Measurements from ENCODE around the gene SPEM1.

Gene SPEM1

GRCh38 chr17:7426896-7427489, 6.9 kb downstream of the SPEM1 start:
- no peak overlapping the region for H3K4me3 ChIP-seq (replicated peaks; ENCODE audit: low read depth, low read length)
- DNase-seq (ENCODE audit: low read depth) = no peak
- TF ChIP-seq, protein P1, sequence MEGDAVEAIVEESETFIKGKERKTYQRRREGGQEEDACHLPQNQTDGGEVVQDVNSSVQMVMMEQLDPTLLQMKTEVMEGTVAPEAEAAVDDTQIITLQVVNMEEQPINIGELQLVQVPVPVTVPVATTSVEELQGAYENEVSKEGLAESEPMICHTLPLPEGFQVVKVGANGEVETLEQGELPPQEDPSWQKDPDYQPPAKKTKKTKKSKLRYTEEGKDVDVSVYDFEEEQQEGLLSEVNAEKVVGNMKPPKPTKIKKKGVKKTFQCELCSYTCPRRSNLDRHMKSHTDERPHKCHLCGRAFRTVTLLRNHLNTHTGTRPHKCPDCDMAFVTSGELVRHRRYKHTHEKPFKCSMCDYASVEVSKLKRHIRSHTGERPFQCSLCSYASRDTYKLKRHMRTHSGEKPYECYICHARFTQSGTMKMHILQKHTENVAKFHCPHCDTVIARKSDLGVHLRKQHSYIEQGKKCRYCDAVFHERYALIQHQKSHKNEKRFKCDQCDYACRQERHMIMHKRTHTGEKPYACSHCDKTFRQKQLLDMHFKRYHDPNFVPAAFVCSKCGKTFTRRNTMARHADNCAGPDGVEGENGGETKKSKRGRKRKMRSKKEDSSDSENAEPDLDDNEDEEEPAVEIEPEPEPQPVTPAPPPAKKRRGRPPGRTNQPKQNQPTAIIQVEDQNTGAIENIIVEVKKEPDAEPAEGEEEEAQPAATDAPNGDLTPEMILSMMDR (IDR thresholded peaks at IDR 0.05; ENCODE audit: low read length, missing control alignments) = no peak

DNA sequence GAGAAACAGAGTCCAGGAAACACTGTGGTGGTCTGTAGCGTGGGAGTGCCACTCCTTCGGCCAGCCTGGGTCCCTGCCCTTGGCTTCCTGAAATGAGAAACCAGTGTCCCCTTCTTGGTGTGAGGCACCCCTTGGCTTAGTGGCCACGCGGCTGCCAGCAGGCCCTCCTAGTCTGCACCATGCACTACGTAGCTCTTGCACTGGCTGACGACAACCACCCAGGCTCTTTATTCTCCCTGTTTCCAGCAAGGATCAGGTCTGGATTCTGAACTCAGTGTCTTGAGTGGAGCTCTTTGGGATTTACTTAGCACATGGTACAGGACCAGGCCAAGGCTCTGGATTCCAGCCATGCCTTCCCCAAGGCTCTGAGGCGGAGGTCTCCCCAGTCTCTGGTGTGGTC, 7.4 kb downstream of the SPEM1 start:
- DNase-seq (ENCODE audit: low read depth) = no peak
- TF ChIP-seq, protein P1 (IDR thresholded peaks at IDR 0.05; ENCODE audit: low read length, missing control alignments) = no peak
- H3K4me3 ChIP-seq (replicated peaks; ENCODE audit: low read depth, low read length) = no peak overlapping the region

DNA sequence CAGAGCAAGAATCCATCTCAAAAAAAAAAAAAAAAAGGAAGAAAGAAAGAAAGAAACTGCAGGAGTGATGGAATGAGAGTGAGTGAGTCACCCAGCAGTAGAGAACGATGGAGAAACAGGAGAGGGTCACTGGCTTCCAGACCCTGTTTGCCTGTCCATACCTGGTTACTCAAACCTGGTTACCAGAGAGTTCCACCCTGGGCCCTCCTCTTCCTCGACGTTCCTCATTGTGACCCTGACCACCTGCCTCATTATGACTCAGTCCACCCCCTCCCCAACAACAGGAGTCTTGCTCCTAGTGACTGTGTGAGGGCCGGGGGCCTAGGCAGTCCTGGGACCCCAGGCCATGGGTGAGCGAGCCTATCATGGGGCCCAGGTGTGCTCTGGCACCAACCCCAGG, 8.4 kb downstream of the SPEM1 start, which contains the start of gene SPEM3:
Gene SPEM3 (plus strand): TSS at position 301 of the 400 bp plus-strand sequence. CDS start 46 bp downstream, at position 347.
- H3K4me3 ChIP-seq (replicated peaks; ENCODE audit: low read depth, low read length) = no peak within 1 kb of the TSS
- DNase-seq (ENCODE audit: low read depth) = no peak
- TF ChIP-seq, protein P1 (IDR thresholded peaks at IDR 0.05; ENCODE audit: low read length, missing control alignments) = no peak

DNA sequence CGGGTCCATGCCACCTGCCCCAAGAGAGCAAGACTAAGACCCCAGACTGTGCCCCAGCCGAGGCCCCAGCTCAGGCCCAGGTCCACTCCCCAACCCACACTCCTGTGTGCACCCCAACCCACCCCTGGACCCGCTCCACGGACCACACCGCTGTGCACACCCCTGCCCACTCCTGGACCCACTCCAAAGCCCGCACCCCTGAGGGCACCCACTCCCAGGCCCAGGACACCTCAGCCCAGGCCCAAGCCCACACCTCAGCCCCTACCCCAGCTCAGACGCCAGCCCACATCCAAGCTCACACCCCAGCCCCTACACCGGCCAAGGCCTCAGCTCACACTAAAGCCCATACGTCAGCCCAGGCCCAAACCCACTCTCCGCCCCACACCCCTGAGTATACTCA, 9.6 kb downstream of the SPEM1 start:
- no peak for DNase-seq (ENCODE audit: low read depth)
- H3K4me3 ChIP-seq (replicated peaks; ENCODE audit: low read depth, low read length) = no peak overlapping the region
- TF ChIP-seq, protein P1 (IDR thresholded peaks at IDR 0.05; ENCODE audit: low read length, missing control alignments) = no peak

GRCh38 chr17:7431231-7431630, 11.1 kb downstream of the SPEM1 start:
- DNase-seq (ENCODE audit: low read depth) = no peak
- H3K4me3 ChIP-seq (replicated peaks; ENCODE audit: low read depth, low read length) = no peak overlapping the region
- TF ChIP-seq, protein P1 (IDR thresholded peaks at IDR 0.05; ENCODE audit: low read length, missing control alignments) = no peak

DNA sequence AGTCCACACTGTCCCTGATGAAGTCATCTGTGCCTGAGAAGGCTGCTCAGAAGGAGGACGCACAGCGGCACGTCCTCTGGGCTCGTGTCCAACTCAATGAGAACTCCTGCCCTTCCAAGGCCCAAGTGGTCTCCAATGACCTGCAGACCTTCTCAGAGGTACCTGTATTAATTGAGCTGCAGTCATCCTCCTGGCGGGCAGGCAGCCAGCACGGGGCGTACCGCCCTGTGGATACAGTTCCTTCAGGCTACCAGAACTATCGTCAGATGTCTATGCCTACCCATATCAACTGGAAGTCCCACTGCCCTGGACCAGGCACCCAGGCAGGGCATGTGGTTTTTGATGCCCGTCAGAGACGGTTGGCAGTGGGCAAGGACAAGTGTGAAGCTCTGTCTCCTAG, 12.2 kb downstream of the SPEM1 start:
- TF ChIP-seq, protein P1 (IDR thresholded peaks at IDR 0.05; ENCODE audit: low read length, missing control alignments) = no peak
- DNase-seq (ENCODE audit: low read depth) = no peak
- no peak overlapping the region for H3K4me3 ChIP-seq (replicated peaks; ENCODE audit: low read depth, low read length)
